Measurements from ENCODE around the gene MEOX2.

DNA sequence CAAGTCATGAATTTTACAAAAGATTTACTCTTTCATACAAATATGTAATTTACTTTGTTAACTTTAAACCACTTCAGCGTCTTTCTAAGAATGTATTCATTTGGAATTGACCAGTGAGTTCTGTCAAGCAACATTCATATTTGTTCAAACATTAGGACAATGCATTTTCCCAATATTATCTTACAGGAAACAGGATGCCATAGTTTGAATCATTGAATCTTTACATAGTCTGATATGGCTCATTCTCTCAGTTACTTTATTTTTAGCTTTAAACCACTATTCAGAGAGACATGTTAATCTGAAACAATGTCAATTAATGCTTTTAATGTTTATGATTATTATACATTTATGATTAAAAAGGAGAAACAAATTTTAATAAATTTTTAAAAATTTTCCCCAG, 21.1 kb upstream of the MEOX2 start:
- TF ChIP-seq EZH2phosphoT487 (IDR thresholded peaks at IDR 0.05; ENCODE audit: insufficient read depth, low read depth) (no peak), EZH2 (IDR thresholded peaks at IDR 0.05; ENCODE audit: insufficient read depth, poor library complexity, severe bottlenecking) (no peak)
